Stimulated activated CD8-positive, alpha-beta memory T cell treated with anti-CD3 and anti-CD28 coated beads, Interleukin-2, amount 100 ng/mL, for 1 hour (primary cell): ENCODE results near the gene SH3TC1.

Experiments used
- DNase-seq, 2 donors: peaks; one replicate each; pipeline ENCODE4 v3.0.0-alpha.2; 2020; ENCODE audit warnings: low read depth in 2 of 2

SH3TC1 gene

GRCh38 chr4:8229331-8229975, 30.4 kb downstream of the SH3TC1 start:
- DNase-seq, result no peak

GRCh38 chr4:8230033-8230432, 30.9 kb downstream of the SH3TC1 start:
- DNase-seq, result no peak

- no peak for DNase-seq
Measured at GRCh38 chr4:8230891-8231290, 31.8 kb downstream of the SH3TC1 start.

GRCh38 chr4:8231551-8232049, 32.5 kb downstream of the SH3TC1 start:
- DNase-seq, result no peak

- no peak for DNase-seq
Measured at GRCh38 chr4:8232748-8233147, 33.7 kb downstream of the SH3TC1 start.

GRCh38 chr4:8233672-8234484, 34.8 kb downstream of the SH3TC1 start:
- DNase-seq, result no peak

- no peak for DNase-seq
Measured at GRCh38 chr4:8234715-8235114, 35.6 kb downstream of the SH3TC1 start.

- DNase-seq, result no peak
Measured at GRCh38 chr4:8235224-8235623, 36.1 kb downstream of the SH3TC1 start.

- no peak for DNase-seq
Measured at GRCh38 chr4:8235686-8236085, 36.6 kb downstream of the SH3TC1 start.

- no peak for DNase-seq
Measured at GRCh38 chr4:8236106-8236919, 37.2 kb downstream of the SH3TC1 start.

GRCh38 chr4:8236920-8237195, 37.8 kb downstream of the SH3TC1 start:
- DNase-seq, result no peak

- DNase-seq, result no peak
Measured at GRCh38 chr4:8237256-8237989, 38.3 kb downstream of the SH3TC1 start.

- DNase-seq, result no peak
Measured at GRCh38 chr4:8238036-8238511, 39.0 kb downstream of the SH3TC1 start.

GRCh38 chr4:8238515-8239053, 39.5 kb downstream of the SH3TC1 start:
- no peak for DNase-seq

GRCh38 chr4:8239226-8239625, 40.1 kb downstream of the SH3TC1 start:
- DNase-seq, result no peak

- DNase-seq, result no peak
Measured at GRCh38 chr4:8239661-8240060, 40.6 kb downstream of the SH3TC1 start.

- no peak for DNase-seq
Measured at GRCh38 chr4:8240211-8241041, 41.3 kb downstream of the SH3TC1 start.

GRCh38 chr4:8241211-8241779, 42.2 kb downstream of the SH3TC1 start:
- no peak for DNase-seq

- DNase-seq, result peak; percentile 59 to 68
Measured at GRCh38 chr4:8241895-8242696, 43.0 kb downstream of the SH3TC1 start.
